ENCODE measurements around the gene CXCR3. TPM values are rescaled to one million over a fixed set of nuclear protein-coding genes. Genes with fewer than 3 reads are reported as not detected.

CXCR3 gene
- total and polyA plus RNA-seq, 10 of the 15 experiments (the other 5 are each of a cell fraction or from before 2014, with no cell fraction given), result 1.4 to 48.2 (median 15.7) TPM

GRCh38 chrX:71603618-71604017 is 14.7 kb downstream of the CXCR3 start (continued):
- TF ChIP-seq, protein P1, sequence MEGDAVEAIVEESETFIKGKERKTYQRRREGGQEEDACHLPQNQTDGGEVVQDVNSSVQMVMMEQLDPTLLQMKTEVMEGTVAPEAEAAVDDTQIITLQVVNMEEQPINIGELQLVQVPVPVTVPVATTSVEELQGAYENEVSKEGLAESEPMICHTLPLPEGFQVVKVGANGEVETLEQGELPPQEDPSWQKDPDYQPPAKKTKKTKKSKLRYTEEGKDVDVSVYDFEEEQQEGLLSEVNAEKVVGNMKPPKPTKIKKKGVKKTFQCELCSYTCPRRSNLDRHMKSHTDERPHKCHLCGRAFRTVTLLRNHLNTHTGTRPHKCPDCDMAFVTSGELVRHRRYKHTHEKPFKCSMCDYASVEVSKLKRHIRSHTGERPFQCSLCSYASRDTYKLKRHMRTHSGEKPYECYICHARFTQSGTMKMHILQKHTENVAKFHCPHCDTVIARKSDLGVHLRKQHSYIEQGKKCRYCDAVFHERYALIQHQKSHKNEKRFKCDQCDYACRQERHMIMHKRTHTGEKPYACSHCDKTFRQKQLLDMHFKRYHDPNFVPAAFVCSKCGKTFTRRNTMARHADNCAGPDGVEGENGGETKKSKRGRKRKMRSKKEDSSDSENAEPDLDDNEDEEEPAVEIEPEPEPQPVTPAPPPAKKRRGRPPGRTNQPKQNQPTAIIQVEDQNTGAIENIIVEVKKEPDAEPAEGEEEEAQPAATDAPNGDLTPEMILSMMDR (IDR thresholded peaks at IDR 0.05 in 2 of 3, conservative IDR thresholded peaks at IDR 0.05 in 1 of 3; ENCODE audit: control insufficient read depth in 2 of 3, extremely low read depth in 1 of 3, insufficient read depth in 1 of 3, low read depth in 3 of 3, low read length in 3 of 3), result no peak
- no peak for TF ChIP-seq PRDM15 (CRISPR knock-in tag; IDR thresholded peaks at IDR 0.05)
- no peak for TF ChIP-seq CREM (IDR thresholded peaks at IDR 0.05; ENCODE audit: low read depth)
- TF ChIP-seq ZSCAN29 (IDR thresholded peaks at IDR 0.05), result no peak
- TF ChIP-seq RB1 (IDR thresholded peaks at IDR 0.05; ENCODE audit: borderline replicate concordance), result no peak
- no peak for TF ChIP-seq NFXL1 (IDR thresholded peaks at IDR 0.05; ENCODE audit: borderline replicate concordance)
- no peak for TF ChIP-seq ZNF217 (IDR thresholded peaks at IDR 0.05)
- no peak for TF ChIP-seq EP300 (IDR thresholded peaks at IDR 0.05; ENCODE audit: borderline replicate concordance in 1 of 2, control insufficient read depth in 1 of 2, low read depth in 2 of 2, low read length in 2 of 2)
- TF ChIP-seq POU2F2 (IDR thresholded peaks at IDR 0.05; ENCODE audit: borderline replicate concordance, low read depth, low read length), result no peak
- no peak for TF ChIP-seq PAX5 (IDR thresholded peaks at IDR 0.05; ENCODE audit: borderline replicate concordance, low read depth, low read length)
- TF ChIP-seq KDM1A (IDR thresholded peaks at IDR 0.05; ENCODE audit: borderline replicate concordance), result no peak
